MCF 10A (cell line): Measurements from ENCODE around the gene SPRR2E. TPM values are rescaled to one million over a fixed set of nuclear protein-coding genes. Genes with fewer than 3 reads are reported as not detected.
"Not testable (repeated sequence)": the region's sequence is repeated elsewhere in the genome, so short reads cannot be mapped to it uniquely, and the experiment has no call there.

ENCODE experiments used
- BruUV-seq: library from RNA; stranded (reverse); fragments of 400-500 nt; replicated peaks from 2 replicates; lab custom pipeline; 2021; lab: Mats Ljungman, UMichigan
- CTCF ChIA-PET: fragments of 300-600 bp; sonication (Branson Sonifier 250); formaldehyde crosslinking; extraction: SDS; loops from one replicate; lab custom pipeline; 2021; ENCODE audit warnings: antibody characterized with exemption, inconsistent platforms; lab: Yijun Ruan, JAX
- POLR2A ChIA-PET: fragments of 300-600, 350-650 bp; sonication (Branson Sonifier 250); formaldehyde crosslinking; extraction: SDS; loops from one replicate; lab custom pipeline; 2020; ENCODE audit warnings: antibody characterized with exemption, inconsistent platforms; lab: Yijun Ruan, JAX
- DNase-seq: peaks from one replicate; pipeline ENCODE4 v3.0.0-alpha.2; 2018; ENCODE audit not compliant: unreplicated experiment
- H3K27ac Mint-ChIP-seq: one replicate; pipeline ENCODE4 v1.8.0; 2022; ENCODE audit warnings: mild to moderate bottlenecking, low read depth, mixed read lengths; ENCODE audit not compliant: unreplicated experiment
- H3K27me3 Mint-ChIP-seq: one replicate; pipeline ENCODE4 v1.8.0; 2022; ENCODE audit warnings: mixed read lengths; ENCODE audit not compliant: insufficient read depth, unreplicated experiment
- H3K36me3 Mint-ChIP-seq: one replicate; pipeline ENCODE4 v1.8.0; 2022; ENCODE audit warnings: mild to moderate bottlenecking, moderate library complexity, mixed read lengths; ENCODE audit not compliant: insufficient read depth, unreplicated experiment
- H3K4me1 Mint-ChIP-seq: one replicate; pipeline ENCODE4 v1.8.0; 2022; ENCODE audit warnings: mixed read lengths; ENCODE audit not compliant: insufficient read depth, unreplicated experiment
- H3K4me3 Mint-ChIP-seq: one replicate; pipeline ENCODE4 v1.8.0; 2022; ENCODE audit warnings: mild to moderate bottlenecking, moderate library complexity, mixed read lengths; ENCODE audit not compliant: unreplicated experiment
- H3K9me3 Mint-ChIP-seq: one replicate; pipeline ENCODE4 v1.8.0; 2022; ENCODE audit warnings: mixed read lengths; ENCODE audit not compliant: unreplicated experiment
- CTCF ChIP-seq: fragments of 200-600 bp; IDR thresholded peaks from one replicate; pipeline ENCODE4 v1.8.0; 2022; ENCODE audit warnings: antibody characterized with exemption, mild to moderate bottlenecking; ENCODE audit not compliant: unreplicated experiment
- intact Hi-C: fragments of 100-400 bp; cut with micrococcal nuclease; formaldehyde crosslinking; loops from 2 replicates; pipeline ENCODE4 v1.14.1; 2022
- total RNA-seq: library from RNA; stranded (reverse); gene quantifications from 2 replicates; pipeline ENCODE4 v1.2.3, GENCODE V29; 2022

Gene SPRR2E
- total RNA-seq, 1 experiment from 2014 or later: not detected

DNA sequence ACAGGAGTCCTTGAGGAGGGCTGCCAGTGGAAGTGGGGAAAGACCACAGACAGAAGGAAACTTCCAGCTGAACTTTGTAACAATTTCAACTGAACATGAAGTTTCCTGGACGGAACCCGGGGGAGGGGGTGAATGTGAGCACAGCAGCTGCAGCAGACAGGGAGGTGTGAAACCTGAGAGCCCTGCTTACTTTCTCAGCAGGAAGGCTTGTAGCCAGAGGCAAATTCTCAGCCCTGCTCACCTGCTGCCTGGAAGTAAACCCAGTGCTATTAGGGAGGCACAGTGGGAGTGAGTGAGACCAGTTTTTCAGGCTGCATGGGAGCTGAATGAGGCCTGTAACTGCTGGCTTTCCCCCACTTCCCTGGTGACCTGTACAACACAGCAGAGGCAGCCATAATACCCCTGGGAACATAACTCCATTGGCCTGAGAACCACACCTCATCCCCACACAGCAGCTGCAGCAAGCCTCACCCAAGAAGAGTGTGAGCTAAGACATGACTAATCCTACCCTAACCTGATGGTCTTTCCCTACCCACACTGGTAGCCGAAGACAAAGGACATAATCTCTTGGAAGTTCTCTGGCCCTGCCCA is 28.6 kb upstream of the SPRR2E start:
- H3K36me3 Mint-ChIP-seq: no peaks in the 10 kb centered on the region
- CTCF ChIA-PET: interaction anchor here (0.6 to 1.3 kb wide), 7 partner anchors 9 to 203 kb away, joined by 3 to 4 read pairs (median 3); partner anchors contain the start of gene SPRR2F
- H3K27ac Mint-ChIP-seq: peak overlapping the region; percentile 84
- TSS peak; percentile 84 for BruUV-seq
- H3K9me3 Mint-ChIP-seq: peaks cover 15% of the 10 kb centered on the region
- no peak for TF ChIP-seq CTCF
- no peaks in the 10 kb centered on the region for H3K27me3 Mint-ChIP-seq
- peak; percentile 95 for DNase-seq
- intact Hi-C loops: no loop called here
- peak overlapping the region; percentile 24 for H3K4me3 Mint-ChIP-seq
- POLR2A ChIA-PET: interaction anchor here (0.6 to 2.0 kb wide), 11 partner anchors 9 to 371 kb away, joined by 3 to 16 read pairs (median 5); partner anchors contain the start of gene SPRR2F
- H3K4me1 Mint-ChIP-seq: peaks cover 12% of the 10 kb centered on the region

GRCh38 chr1:153120945-153121344 is 26.6 kb upstream of the SPRR2E start:
- H3K4me3 Mint-ChIP-seq: no peak overlapping the region
- H3K36me3 Mint-ChIP-seq: no peaks in the 10 kb centered on the region
- ChIA-PET CTCF (no interaction called here), POLR2A (no interaction called here)
- peaks cover 15% of the 10 kb centered on the region for H3K9me3 Mint-ChIP-seq
- peaks cover 12% of the 10 kb centered on the region for H3K4me1 Mint-ChIP-seq
- BruUV-seq: no TSS peak
- intact Hi-C loops: no loop called here
- peak overlapping the region; percentile 9 for H3K27ac Mint-ChIP-seq
- no peaks in the 10 kb centered on the region for H3K27me3 Mint-ChIP-seq
- DNase-seq: no peak
- TF ChIP-seq CTCF: no peak

- POLR2A ChIA-PET: no interaction called here
- intact Hi-C loops: no loop called here
- Mint-ChIP-seq H3K27ac (no peak overlapping the region), H3K27me3 (no peaks in the 10 kb centered on the region), H3K4me1 (peaks cover 12% of the 10 kb centered on the region), H3K9me3 (peaks cover 1% of the 10 kb centered on the region), H3K36me3 (no peaks in the 10 kb centered on the region), H3K4me3 (no peak overlapping the region)
- no peak for TF ChIP-seq CTCF
- BruUV-seq: no TSS peak
- no peak for DNase-seq
- CTCF ChIA-PET: no interaction called here
Observed at GRCh38 chr1:153119491-153119971, 25.2 kb upstream of the SPRR2E start.

GRCh38 chr1:153115264-153115663 is 20.9 kb upstream of the SPRR2E start:
- H3K4me3 Mint-ChIP-seq, POLR2A ChIA-PET, DNase-seq, H3K27ac Mint-ChIP-seq, H3K36me3 Mint-ChIP-seq, H3K27me3 Mint-ChIP-seq, BruUV-seq, intact Hi-C loops, H3K4me1 Mint-ChIP-seq, H3K9me3 Mint-ChIP-seq: not testable (repeated sequence)
- CTCF ChIA-PET: interaction anchor here (1.2 kb wide), 1 partner anchor 101 kb away, joined by 3 read pairs; no protein-coding TSS in a partner anchor
